D721Med (cell line): ENCODE data around the gene TFIP11.

ENCODE experiments used
- DNase-seq: peaks from one replicate; pipeline ENCODE4 v3.0.0; 2011; ENCODE audit warnings: low spot score; ENCODE audit not compliant: insufficient read length
- FAIRE-seq: peaks from 2 replicates; lab custom pipeline; 2011; peaks lifted over from hg19 to GRCh38; lab: Jason Lieb, UNC
- CTCF ChIP-seq: IDR thresholded peaks from 2 replicates; pipeline ENCODE4 v1.5.1; 2012; ENCODE audit warnings: mild to moderate bottlenecking, control low read depth; ENCODE audit not compliant: insufficient read depth; ENCODE audit errors: missing control alignments

TFIP11 gene

GRCh38 chr22:26554956-26555355, 42.7 kb upstream of the TFIP11 start:
- no peak for FAIRE-seq
- TF ChIP-seq CTCF: no peak
- DNase-seq: no peak

- TF ChIP-seq CTCF: no peak
- DNase-seq (no peak), FAIRE-seq (no peak)
These were observed 40.9 kb upstream of the TFIP11 start for GRCh38 chr22:26553056-26553752.

DNA sequence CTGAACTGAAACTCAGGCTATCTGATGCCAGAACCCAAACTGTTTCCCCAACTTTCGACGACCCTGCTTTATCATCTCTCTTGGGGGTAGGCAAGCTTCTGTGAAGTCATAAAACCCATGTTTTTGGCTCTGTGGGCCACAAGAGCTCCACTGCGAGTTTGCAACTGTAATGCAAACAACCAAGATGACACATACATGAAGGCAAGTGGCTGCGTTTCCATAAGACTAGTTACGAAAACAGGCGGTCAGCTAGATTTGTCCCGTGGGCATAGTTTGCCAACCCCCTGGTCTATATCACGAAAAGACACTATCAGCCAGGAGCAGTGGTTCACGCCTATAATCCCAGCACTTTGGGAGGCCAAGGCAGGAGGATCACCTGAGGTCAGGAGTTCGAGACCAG, 40.2 kb upstream of the TFIP11 start:
- no peak for TF ChIP-seq CTCF
- FAIRE-seq (no peak), DNase-seq (no peak)

DNA sequence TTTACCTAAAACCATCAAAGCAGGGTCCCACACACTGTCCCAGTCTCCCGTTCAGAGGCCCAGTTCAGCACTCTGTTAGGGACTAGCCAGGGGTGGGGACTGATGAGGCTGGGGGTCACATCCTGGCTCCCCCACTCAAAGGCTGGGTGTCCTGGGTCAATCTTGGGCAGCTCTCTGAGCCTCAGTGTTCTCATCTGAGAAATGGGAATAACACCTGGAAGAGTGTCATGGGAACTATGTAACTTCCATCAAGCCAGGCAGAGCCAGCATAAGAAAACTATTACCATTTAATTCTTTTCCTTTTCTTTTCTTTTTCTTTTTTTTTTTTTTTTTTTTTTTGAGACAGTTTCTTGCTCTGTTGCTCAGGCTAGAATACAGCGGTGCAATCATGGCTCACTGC, 39.3 kb upstream of the TFIP11 start:
- DNase-seq (no peak), FAIRE-seq (no peak)
- no peak for TF ChIP-seq CTCF

DNA sequence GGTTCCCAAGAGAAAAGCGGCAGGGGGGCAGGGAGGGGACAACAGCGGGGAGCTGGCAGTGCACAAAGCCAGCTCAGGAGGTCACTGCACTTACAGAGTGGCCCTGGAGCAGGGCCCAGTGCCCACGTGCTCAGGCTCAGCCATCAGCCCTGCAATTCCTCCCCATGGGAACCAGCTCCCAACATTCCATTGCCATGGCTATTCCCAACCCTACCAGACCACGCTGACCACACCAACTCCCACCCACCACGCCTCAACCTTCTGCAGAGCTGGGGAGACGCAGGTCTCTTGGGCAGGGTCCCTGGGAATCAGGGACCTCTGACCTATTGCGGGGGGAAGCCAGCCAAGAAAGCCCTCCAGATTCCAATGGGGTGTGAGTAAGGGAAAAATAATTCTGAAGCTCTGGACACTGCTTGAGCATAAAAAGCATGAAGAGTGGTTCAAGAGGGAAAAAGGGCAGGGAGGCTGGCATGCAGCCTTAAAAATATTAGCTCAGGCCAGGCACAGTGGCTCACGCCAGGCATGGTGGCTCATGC, 38.3 kb upstream of the TFIP11 start:
- FAIRE-seq (no peak), DNase-seq (no peak)
- TF ChIP-seq CTCF: no peak

- no peak for DNase-seq
- no peak for TF ChIP-seq CTCF
- no peak for FAIRE-seq
These were observed 37.7 kb upstream of the TFIP11 start for GRCh38 chr22:26549902-26550497.

GRCh38 chr22:26548984-26549383, 36.7 kb upstream of the TFIP11 start:
- DNase-seq (no peak), FAIRE-seq (no peak)
- TF ChIP-seq CTCF: no peak
